Heart right ventricle (tissue), 16 donors: ENCODE data around the gene CST7. TPM values are rescaled to one million over a fixed set of nuclear protein-coding genes. Genes with fewer than 3 reads are reported as not detected.
"Not testable (repeated sequence)": the region's sequence is repeated elsewhere in the genome, so short reads cannot be mapped to it uniquely, and the experiment has no call there.

ENCODE experiments used
- ATAC-seq, 8 donors: fragments of 200-7000 bp; cut with Tn5 transposase; one replicate each; pipeline ENCODE4 v1.9.1; 2020; ENCODE audit warnings: mild to moderate bottlenecking in 8 of 8, moderate library complexity in 8 of 8, moderate number of reproducible peaks in 1 of 8
- DNase-seq, 2 donors: peaks; one replicate each; pipeline ENCODE4 v3.0.0-alpha.2; 2020
- H3K27ac ChIP-seq, 10 donors: fragments of 200-600 bp; sonication (generic) in 2 of 10; one replicate each; pipeline versions ENCODE4 v1.5.0 to v1.8.0; 2020 to 2022; ENCODE audit warnings: mild to moderate bottlenecking in 3 of 10
- H3K27me3 ChIP-seq, 7 donors: fragments of 200-600 bp; one replicate each; pipeline ENCODE4 v1.8.0; 2021 to 2022; ENCODE audit warnings: mild to moderate bottlenecking in 2 of 7
- H3K36me3 ChIP-seq, 9 donors: fragments of 200-600 bp; sonication (generic) in 1 of 9; one replicate each; pipeline versions ENCODE4 v1.5.0 to v1.8.0; 2020 to 2022; ENCODE audit warnings: mild to moderate bottlenecking in 2 of 9
- H3K4me1 ChIP-seq, 9 donors: fragments of 200-600 bp; sonication (generic) in 1 of 9; one replicate each; pipeline versions ENCODE4 v1.5.0 to v1.8.0; 2020 to 2022; ENCODE audit warnings: mild to moderate bottlenecking in 4 of 9
- H3K4me3 ChIP-seq, 10 donors: fragments of 200-600 bp; sonication (generic) in 2 of 10; one replicate each; pipeline versions ENCODE4 v1.5.0 to v1.8.0; 2020 to 2022; ENCODE audit warnings: mild to moderate bottlenecking in 7 of 10, moderate library complexity in 2 of 10
- H3K9me3 ChIP-seq, 11 donors: fragments of 200-600 bp in 10 of 11; sonication (generic) in 2 of 11; one replicate each; pipeline versions ENCODE4 v1.5.0 to v1.8.0; 2013 to 2022; ENCODE audit warnings: mild to moderate bottlenecking in 2 of 11, control low read depth in 1 of 11, moderate library complexity in 1 of 11
- WGBS, 2 donors: extraction: QIAGEN DNeasy Blood & Tissue Kit; methylation state at CpG; one replicate each; pipeline ENCODE4 v1.1.7; 2013; ENCODE audit warnings: inconsistent platforms in 1 of 2; 5-methylcytosine and 5-hydroxymethylcytosine counted together
- intact Hi-C, 10 donors: fragments of 100-400 bp; cut with DNase I; formaldehyde crosslinking; loops; one replicate each; pipeline versions ENCODE4 v1.11.1 to v1.14.2; 2022
- polyA plus RNA-seq, 2 donors: library from polyadenylated mRNA; stranded (reverse); fragments of 200-250 nt; gene quantifications; one replicate each; pipeline ENCODE4 v1.2.3, GENCODE V29; 2013
- total RNA-seq, 10 donors: library from RNA; stranded (reverse); fragmentation: NEBNext Ultra II Directional in 3 of 10; extraction: Animal tissue kit (Norgen Biotek cat#: 25700) in 3 of 10; gene quantifications; one replicate each; pipeline versions ENCODE4 v1.2.1 to v1.2.4, GENCODE V29; 2021 to 2023
- TF ChIP-seq, protein P1 (sequence below), 9 donors: fragments of 200-600 bp; sonication (generic) in 2 of 9; IDR thresholded peaks; one replicate each; pipeline versions ENCODE4 v1.5.0 to v1.8.0; 2021 to 2022; ENCODE audit warnings: antibody characterized with exemption in 9 of 9, mild to moderate bottlenecking in 5 of 9, moderate library complexity in 1 of 9
- donor health status: Arrhythmogenic right ventricular cardiomyopathy.
- donor health status: ischemic (EF 13 %, LVEDD 7.1; RV severe dilation, severe dysfunction).
- donor health status: healthy with polysubstance abuse.
- donor health status: DM: no; HTN: yes; CAD: no.
- donor health status: DM: no; HTN: no; CAD: no.
- donor health status: ischemic (EF 25% LVEDD 6.9; RV normal size, moderate dysfunction).
- donor health status: ischemic (EF 25% LVEDD 5.7; RV mildly dilated, moderate dysfunction).
- donor health status: healthy.
- donor health status: DM: yes; HTN: yes; CAD: no.
- donor health status: Ischemic cardiomyopathy.
- donor health status: ischemic (EF 35%, LVEDD 5.7; RV mildly dilated, moderate dysfunction).
- donor health status: nonischemic (EF 11% LVEDD 7.7; RV severe dilation, severe dysfunction).
- donor health status: DM: yes; HTN: yes; CAD: no.
- donor health status: PGD.
- donor health status: ischemic (EF 29% LVEDD 5.4; RV normal size, mild dysfunction).
- donor health status: nonischemic (EF 23%, LVEDD 6.1; RV moderate dilation, normal function).

Gene CST7
- total and polyA plus RNA-seq, 12 donors = 0.28 to 10.0 (median 1.1) TPM; not detected in 2

DNA sequence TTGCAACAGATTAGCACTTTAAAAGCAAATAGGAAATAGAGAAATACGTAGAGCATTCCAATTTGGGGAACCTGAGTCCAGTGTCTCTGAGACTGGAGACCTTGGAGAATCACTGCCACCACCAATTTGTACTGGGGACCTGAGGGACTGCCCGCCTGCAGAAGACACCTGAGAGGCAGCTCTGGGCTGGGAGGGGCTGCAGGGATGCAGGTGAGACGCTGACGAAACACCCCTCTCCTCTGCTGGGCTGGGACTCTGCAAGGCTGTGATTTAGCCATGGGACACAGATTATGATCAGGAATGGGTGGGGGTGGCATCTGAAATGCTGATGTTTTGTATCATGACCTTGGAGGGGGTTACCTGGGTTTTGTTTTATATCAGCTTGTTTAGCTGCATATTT is 50.5 kb downstream of the CST7 start:
- ATAC-seq (no peak), DNase-seq (no peak)
- Histone ChIP-seq H3K27ac (peak overlapping the region; percentile 53 to 87 (median 79)), H3K9me3 (peaks cover 0 to 4% (median 0%) of the 10 kb centered on the region in 11 donors), H3K27me3 (no peaks in the 10 kb centered on the region), H3K36me3 (peaks cover 0 to 24% (median 1%) of the 10 kb centered on the region in 9 donors), H3K4me3 (no peak overlapping the region), H3K4me1 (peaks cover 9 to 64% (median 45%) of the 10 kb centered on the region in 9 donors)
- intact Hi-C loops = loop anchor here in 9 of 10 donors (5.0 to 10.0 kb wide), 10 partner anchors 175 to 398 kb away; partner anchors contain the start of genes PYGB (in 2 of the 9), ABHD12 (in 1 of the 9) and ENTPD6 (in 1 of the 9)
- TF ChIP-seq, protein P1, sequence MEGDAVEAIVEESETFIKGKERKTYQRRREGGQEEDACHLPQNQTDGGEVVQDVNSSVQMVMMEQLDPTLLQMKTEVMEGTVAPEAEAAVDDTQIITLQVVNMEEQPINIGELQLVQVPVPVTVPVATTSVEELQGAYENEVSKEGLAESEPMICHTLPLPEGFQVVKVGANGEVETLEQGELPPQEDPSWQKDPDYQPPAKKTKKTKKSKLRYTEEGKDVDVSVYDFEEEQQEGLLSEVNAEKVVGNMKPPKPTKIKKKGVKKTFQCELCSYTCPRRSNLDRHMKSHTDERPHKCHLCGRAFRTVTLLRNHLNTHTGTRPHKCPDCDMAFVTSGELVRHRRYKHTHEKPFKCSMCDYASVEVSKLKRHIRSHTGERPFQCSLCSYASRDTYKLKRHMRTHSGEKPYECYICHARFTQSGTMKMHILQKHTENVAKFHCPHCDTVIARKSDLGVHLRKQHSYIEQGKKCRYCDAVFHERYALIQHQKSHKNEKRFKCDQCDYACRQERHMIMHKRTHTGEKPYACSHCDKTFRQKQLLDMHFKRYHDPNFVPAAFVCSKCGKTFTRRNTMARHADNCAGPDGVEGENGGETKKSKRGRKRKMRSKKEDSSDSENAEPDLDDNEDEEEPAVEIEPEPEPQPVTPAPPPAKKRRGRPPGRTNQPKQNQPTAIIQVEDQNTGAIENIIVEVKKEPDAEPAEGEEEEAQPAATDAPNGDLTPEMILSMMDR (IDR thresholded peaks at IDR 0.05) = no peak
- WGBS, 2 donors = 89 to 90% methylated on average over 4 of the region's 4 CpGs

DNA sequence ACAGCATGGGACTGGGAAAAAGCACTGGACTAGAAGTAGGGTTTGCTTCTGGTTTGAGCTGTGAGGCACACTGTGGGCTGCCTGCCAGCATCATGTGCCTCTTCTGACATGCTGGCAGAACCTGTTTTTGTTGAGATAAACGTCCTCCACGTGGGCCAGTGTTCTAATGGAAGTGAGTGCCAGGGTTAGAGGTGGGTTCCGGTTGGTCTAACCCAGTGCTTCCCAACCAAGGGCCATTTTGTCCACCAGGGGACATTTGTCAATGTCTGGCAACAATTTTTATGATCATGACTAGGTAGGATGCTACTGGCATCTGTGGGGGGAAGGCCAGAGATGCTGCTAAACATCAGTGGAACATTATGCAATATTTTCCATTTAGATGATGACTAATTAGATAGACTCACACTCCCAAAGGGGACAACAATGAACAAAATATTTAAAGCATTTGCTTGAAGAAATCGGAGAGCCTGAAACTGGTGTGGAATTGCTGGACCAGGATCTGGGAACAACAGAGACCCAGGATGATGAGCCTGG is 51.3 kb downstream of the CST7 start:
- H3K4me1 ChIP-seq = peaks cover 7 to 64% (median 37%) of the 10 kb centered on the region in 9 donors
- H3K27me3 ChIP-seq = no peaks in the 10 kb centered on the region
- H3K9me3 ChIP-seq = peaks cover 0 to 4% (median 0%) of the 10 kb centered on the region in 11 donors
- peak; percentile 31 to 74 (median 59) for ATAC-seq
- 29 to 37% methylated on average over 4 of the region's 4 CpGs for WGBS, 2 donors
- peak overlapping the region in 7 of 10 donors; percentile 26 to 87 (median 81) for H3K27ac ChIP-seq
- intact Hi-C loops = no loop called here
- peak; percentile 54 to 63 for DNase-seq
- H3K4me3 ChIP-seq = no peak overlapping the region
- peaks cover 0 to 31% (median 4%) of the 10 kb centered on the region in 9 donors for H3K36me3 ChIP-seq
- TF ChIP-seq, protein P1 (IDR thresholded peaks at IDR 0.05) = no peak

DNA sequence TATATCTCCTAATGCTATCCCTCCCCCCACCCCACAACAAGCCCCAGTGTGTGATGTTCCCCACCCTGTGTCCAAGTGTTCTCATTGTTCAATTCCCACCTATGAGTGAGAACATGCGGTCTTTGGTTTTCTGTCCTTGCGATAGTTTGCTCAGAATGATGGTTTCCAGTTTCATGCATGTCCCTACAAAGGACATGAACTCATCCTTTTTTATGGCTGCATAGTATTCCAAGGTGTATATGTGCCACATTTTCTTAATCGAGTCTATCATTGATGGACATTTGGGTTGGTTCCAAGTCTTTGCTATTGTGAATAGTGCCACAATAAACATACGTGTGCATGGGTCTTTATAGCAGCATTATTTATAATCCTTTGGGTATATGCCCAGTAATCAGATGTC is 52.3 kb downstream of the CST7 start:
- ATAC-seq, H3K27me3 ChIP-seq, DNase-seq, H3K27ac ChIP-seq, H3K9me3 ChIP-seq, H3K4me3 ChIP-seq, intact Hi-C loops: not testable (repeated sequence)
- 88% methylated on average over 4 of the region's 4 CpGs for WGBS, 2 donors
- Histone ChIP-seq H3K4me1 (peaks cover 7 to 63% (median 28%) of the 10 kb centered on the region in 9 donors), H3K36me3 (peaks cover 0 to 34% (median 6%) of the 10 kb centered on the region in 9 donors)

DNA sequence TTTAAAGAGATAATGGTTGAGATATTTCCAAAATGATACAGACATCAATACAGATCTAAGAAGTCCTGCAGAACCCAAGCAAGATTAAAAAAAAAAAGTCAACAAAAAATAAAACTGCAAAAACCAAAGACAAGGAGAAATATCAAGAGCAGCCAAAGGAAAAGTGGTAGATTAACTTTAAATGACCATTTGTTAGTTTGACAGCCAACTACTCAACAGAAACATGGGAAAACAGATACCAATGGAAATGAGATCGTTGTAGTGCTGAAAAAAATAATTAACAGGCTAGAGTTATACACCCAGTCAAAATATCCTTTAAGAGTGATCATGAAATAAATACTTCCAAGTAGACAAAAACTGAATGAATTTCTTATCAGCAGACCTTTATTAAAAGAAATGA is 53.9 kb downstream of the CST7 start:
- TF ChIP-seq, protein P1 (IDR thresholded peaks at IDR 0.05) = no peak
- H3K27me3 ChIP-seq = no peaks in the 10 kb centered on the region
- peaks cover 0 to 50% (median 17%) of the 10 kb centered on the region in 9 donors for H3K36me3 ChIP-seq
- H3K9me3 ChIP-seq = peaks cover 0 to 4% (median 0%) of the 10 kb centered on the region in 11 donors
- ATAC-seq (no peak), DNase-seq (no peak)
- peaks cover 7 to 55% (median 28%) of the 10 kb centered on the region in 9 donors for H3K4me1 ChIP-seq
- no peak overlapping the region for H3K27ac ChIP-seq
- 92 to 95% methylated on average over 1 of the region's 1 CpG for WGBS, 2 donors
- no peak overlapping the region for H3K4me3 ChIP-seq
- intact Hi-C loops = loop anchor here in 1 of 10 donors (2.0 kb wide), 1 partner anchor 18 kb away; no protein-coding TSS in a partner anchor

DNA sequence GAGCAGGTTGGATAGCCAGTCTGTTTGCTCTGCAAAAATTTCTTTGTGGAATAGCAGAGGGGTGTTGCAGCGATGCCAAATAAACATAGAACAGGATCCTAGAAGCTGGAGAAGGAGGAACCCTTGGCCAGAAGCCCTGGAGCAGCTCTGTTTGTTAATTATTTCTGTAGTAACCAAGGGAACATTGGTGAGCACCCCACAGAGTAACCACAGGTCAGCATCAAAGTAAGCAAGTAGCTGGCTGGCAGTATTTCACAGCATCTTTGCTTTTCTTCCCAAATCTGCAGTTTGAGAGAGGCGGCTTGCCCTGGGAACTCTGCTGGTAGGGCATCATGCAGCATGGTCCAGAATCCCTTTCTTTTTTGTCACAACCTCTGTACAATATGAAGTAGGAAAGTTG is 56.2 kb downstream of the CST7 start:
- H3K27me3 ChIP-seq = no peaks in the 10 kb centered on the region
- peaks cover 0 to 55% (median 25%) of the 10 kb centered on the region in 9 donors for H3K4me1 ChIP-seq
- ATAC-seq (peak in 6 of 8 donors; percentile 41 to 75 (median 62)), DNase-seq (peak in 1 of 2 donors; percentile 34)
- TF ChIP-seq, protein P1 (IDR thresholded peaks at IDR 0.05) = no peak
- intact Hi-C loops = no loop called here
- H3K9me3 ChIP-seq = peaks cover 0 to 4% (median 0%) of the 10 kb centered on the region in 11 donors
- peaks cover 0 to 73% (median 31%) of the 10 kb centered on the region in 9 donors for H3K36me3 ChIP-seq
- H3K4me3 ChIP-seq = no peak overlapping the region
- H3K27ac ChIP-seq = peak overlapping the region in 5 of 10 donors; percentile 2 to 55 (median 51)
- 47 to 54% methylated on average over 2 of the region's 2 CpGs for WGBS, 2 donors
